ENCODE measurements around the gene RBM39. TPM values are rescaled to one million over a fixed set of nuclear protein-coding genes. Genes with fewer than 3 reads are reported as not detected.
A peak's percentile ranks its signal among the peaks of the same experiment; 100 is the strongest.

Gene RBM39
- total and polyA plus RNA-seq, 2 of the 13 experiments (the other 11 are each of a cell fraction or from before 2014, with no cell fraction given): 788 to 920 TPM

DNA sequence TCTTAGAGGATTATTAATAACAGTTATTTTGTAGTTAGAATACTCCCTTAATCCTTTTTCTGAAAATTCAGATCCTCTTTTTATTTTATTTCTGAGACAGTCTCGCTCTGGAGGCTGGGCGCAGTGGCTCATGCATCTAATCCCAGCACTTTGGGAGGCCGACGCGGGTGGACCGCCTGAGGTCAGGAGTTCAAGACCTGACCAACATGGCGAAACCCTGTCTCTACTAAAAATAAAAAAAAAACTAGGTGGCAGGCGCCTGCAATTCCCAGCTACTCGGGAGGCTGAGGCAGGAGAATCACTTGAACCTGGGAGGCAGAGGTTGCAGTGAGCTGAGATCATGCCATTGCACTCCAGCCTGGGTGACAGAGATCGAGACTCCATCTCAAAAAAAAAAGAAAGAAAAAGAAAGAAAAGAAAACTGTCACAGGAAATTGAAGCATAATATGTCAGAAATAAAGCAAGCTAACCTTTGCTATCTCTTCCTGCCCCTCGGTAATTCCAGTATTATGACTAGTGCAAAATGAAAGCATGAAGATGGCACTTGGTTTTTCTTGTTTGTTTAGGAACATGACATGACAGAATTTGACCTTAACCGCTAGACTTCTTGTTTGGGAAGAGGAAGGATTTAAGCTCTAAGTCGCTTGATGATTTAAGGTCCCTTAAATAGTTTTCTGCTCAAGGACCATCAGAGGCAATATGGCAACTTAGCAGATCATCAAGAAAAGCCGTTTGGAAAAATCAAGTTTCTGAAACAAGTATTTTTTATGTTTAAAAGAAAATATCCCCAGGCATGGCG lies 1.8 kb upstream of the RBM39 start (continued):
- TF ChIP-seq ZBTB38 (CRISPR knock-in tag; IDR thresholded peaks at IDR 0.05) (0 out of 2 replicates have a peak, but pooled peaks have one; percentile 21), PHF20 (CRISPR knock-in tag; IDR thresholded peaks at IDR 0.05) (no peak), NPAS2 (CRISPR knock-in tag; IDR thresholded peaks at IDR 0.05; ENCODE audit: borderline replicate concordance) (no peak), SSRP1 (CRISPR knock-in tag; IDR thresholded peaks at IDR 0.05) (no peak; the same call in 1 of the 2 replicates), RFX1 (IDR thresholded peaks at IDR 0.05) (no peak), ZNF333 (CRISPR knock-in tag; IDR thresholded peaks at IDR 0.05; ENCODE audit: borderline replicate concordance) (no peak), AGO2 (optimal IDR thresholded peaks at IDR 0.05; ENCODE audit: low read depth, low read length) (no peak), ZKSCAN5 (CRISPR knock-in tag; IDR thresholded peaks at IDR 0.05) (no peak), ZSCAN12 (CRISPR knock-in tag; IDR thresholded peaks at IDR 0.05) (0 out of 2 replicates have a peak, but pooled peaks have one; percentile 69), ZNF446 (CRISPR knock-in tag; IDR thresholded peaks at IDR 0.05) (no peak), ZNF33A (CRISPR knock-in tag; IDR thresholded peaks at IDR 0.05; ENCODE audit: borderline replicate concordance) (no peak), ZNF354B (CRISPR knock-in tag; IDR thresholded peaks at IDR 0.05) (no peak), RBAK (CRISPR knock-in tag; IDR thresholded peaks at IDR 0.05) (no peak), ZNF292 (CRISPR knock-in tag; IDR thresholded peaks at IDR 0.05; ENCODE audit: borderline replicate concordance, low read depth) (peak; percentile 52; the same call in 1 of the 2 replicates), ZNF570 (CRISPR knock-in tag; IDR thresholded peaks at IDR 0.05; ENCODE audit: borderline replicate concordance) (no peak), ZNF253 (CRISPR knock-in tag; IDR thresholded peaks at IDR 0.05; ENCODE audit: borderline replicate concordance) (no peak), KMT2B (CRISPR knock-in tag; IDR thresholded peaks at IDR 0.05) (peak; percentile 22; the same call in 1 of the 2 replicates), HOXD1 (CRISPR knock-in tag; IDR thresholded peaks at IDR 0.05) (peak; percentile 57; the same call in 1 of the 2 replicates)
- TF ChIP-seq, protein P1, sequence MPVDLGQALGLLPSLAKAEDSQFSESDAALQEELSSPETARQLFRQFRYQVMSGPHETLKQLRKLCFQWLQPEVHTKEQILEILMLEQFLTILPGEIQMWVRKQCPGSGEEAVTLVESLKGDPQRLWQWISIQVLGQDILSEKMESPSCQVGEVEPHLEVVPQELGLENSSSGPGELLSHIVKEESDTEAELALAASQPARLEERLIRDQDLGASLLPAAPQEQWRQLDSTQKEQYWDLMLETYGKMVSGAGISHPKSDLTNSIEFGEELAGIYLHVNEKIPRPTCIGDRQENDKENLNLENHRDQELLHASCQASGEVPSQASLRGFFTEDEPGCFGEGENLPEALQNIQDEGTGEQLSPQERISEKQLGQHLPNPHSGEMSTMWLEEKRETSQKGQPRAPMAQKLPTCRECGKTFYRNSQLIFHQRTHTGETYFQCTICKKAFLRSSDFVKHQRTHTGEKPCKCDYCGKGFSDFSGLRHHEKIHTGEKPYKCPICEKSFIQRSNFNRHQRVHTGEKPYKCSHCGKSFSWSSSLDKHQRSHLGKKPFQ (CRISPR knock-in tag; IDR thresholded peaks at IDR 0.05; ENCODE audit: insufficient replicate concordance): no peak
- TF ChIP-seq, protein P2, sequence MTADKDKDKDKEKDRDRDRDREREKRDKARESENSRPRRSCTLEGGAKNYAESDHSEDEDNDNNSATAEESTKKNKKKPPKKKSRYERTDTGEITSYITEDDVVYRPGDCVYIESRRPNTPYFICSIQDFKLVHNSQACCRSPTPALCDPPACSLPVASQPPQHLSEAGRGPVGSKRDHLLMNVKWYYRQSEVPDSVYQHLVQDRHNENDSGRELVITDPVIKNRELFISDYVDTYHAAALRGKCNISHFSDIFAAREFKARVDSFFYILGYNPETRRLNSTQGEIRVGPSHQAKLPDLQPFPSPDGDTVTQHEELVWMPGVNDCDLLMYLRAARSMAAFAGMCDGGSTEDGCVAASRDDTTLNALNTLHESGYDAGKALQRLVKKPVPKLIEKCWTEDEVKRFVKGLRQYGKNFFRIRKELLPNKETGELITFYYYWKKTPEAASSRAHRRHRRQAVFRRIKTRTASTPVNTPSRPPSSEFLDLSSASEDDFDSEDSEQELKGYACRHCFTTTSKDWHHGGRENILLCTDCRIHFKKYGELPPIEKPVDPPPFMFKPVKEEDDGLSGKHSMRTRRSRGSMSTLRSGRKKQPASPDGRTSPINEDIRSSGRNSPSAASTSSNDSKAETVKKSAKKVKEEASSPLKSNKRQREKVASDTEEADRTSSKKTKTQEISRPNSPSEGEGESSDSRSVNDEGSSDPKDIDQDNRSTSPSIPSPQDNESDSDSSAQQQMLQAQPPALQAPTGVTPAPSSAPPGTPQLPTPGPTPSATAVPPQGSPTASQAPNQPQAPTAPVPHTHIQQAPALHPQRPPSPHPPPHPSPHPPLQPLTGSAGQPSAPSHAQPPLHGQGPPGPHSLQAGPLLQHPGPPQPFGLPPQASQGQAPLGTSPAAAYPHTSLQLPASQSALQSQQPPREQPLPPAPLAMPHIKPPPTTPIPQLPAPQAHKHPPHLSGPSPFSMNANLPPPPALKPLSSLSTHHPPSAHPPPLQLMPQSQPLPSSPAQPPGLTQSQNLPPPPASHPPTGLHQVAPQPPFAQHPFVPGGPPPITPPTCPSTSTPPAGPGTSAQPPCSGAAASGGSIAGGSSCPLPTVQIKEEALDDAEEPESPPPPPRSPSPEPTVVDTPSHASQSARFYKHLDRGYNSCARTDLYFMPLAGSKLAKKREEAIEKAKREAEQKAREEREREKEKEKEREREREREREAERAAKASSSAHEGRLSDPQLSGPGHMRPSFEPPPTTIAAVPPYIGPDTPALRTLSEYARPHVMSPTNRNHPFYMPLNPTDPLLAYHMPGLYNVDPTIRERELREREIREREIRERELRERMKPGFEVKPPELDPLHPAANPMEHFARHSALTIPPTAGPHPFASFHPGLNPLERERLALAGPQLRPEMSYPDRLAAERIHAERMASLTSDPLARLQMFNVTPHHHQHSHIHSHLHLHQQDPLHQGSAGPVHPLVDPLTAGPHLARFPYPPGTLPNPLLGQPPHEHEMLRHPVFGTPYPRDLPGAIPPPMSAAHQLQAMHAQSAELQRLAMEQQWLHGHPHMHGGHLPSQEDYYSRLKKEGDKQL (CRISPR knock-in tag; IDR thresholded peaks at IDR 0.05; ENCODE audit: low read depth): no peak
- TF ChIP-seq, protein P3, sequence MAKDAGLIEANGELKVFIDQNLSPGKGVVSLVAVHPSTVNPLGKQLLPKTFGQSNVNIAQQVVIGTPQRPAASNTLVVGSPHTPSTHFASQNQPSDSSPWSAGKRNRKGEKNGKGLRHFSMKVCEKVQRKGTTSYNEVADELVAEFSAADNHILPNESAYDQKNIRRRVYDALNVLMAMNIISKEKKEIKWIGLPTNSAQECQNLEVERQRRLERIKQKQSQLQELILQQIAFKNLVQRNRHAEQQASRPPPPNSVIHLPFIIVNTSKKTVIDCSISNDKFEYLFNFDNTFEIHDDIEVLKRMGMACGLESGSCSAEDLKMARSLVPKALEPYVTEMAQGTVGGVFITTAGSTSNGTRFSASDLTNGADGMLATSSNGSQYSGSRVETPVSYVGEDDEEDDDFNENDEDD (CRISPR knock-in tag; IDR thresholded peaks at IDR 0.05; ENCODE audit: borderline replicate concordance): peak; percentile 16; the same call in 1 of the 2 replicates
